ENCODE measurements around the gene SMC5. TPM values are rescaled to one million over a fixed set of nuclear protein-coding genes. Genes with fewer than 3 reads are reported as not detected.

Gene SMC5
- total and polyA plus RNA-seq, 2 of the 8 experiments (the other 6 are each of a cell fraction or from before 2014, with no cell fraction given): 4.5 to 22.6 TPM

GRCh38 chr9:70220216-70220615 lies 38.6 kb upstream of the SMC5 start:
- no peak overlapping the region for H3K18ac ChIP-seq (ENCODE audit: extremely low read depth, low read length)
- no peak overlapping the region for H4K8ac ChIP-seq (ENCODE audit: extremely low read depth, insufficient read depth, low read length)
- H4K91ac ChIP-seq (replicated peaks; ENCODE audit: insufficient read length, low read length): no peak overlapping the region
- no peak overlapping the region for H2BK20ac ChIP-seq (ENCODE audit: low read length)
- H3K14ac ChIP-seq (ENCODE audit: insufficient read length): no peak overlapping the region
- no peak overlapping the region for H3K56ac ChIP-seq (replicated peaks; ENCODE audit: insufficient read length, low read depth, low read length)
- no peak for DNase-seq (ENCODE audit: low read depth in 1 of 2, low spot score in 2 of 2)
- POLR2A ChIA-PET (ENCODE audit: partially characterized antibody): interaction anchor here (0.5 kb wide), 1 partner anchor 38 kb away, joined by 3 read pairs; no protein-coding TSS in a partner anchor
- H3K9ac ChIP-seq (replicated peaks in 1 of 4; ENCODE audit: extremely low read depth in 1 of 4, low read depth in 3 of 4, low read length in 3 of 4): no peak overlapping the region
- TF ChIP-seq TAF1 (IDR thresholded peaks at IDR 0.05; ENCODE audit: low read depth, low read length): no peak
- no peak for TF ChIP-seq CBX8 (IDR thresholded peaks at IDR 0.05; ENCODE audit: borderline replicate concordance, low read depth, low read length)
- no peak for TF ChIP-seq BACH1 (IDR thresholded peaks at IDR 0.05; ENCODE audit: low read length)
- TF ChIP-seq USF2 (IDR thresholded peaks at IDR 0.05; ENCODE audit: low read length): no peak
- no peak for TF ChIP-seq SP1 (IDR thresholded peaks at IDR 0.05; ENCODE audit: low read depth, low read length)
- no peak overlapping the region for H4K5ac ChIP-seq (ENCODE audit: insufficient read length, low read depth, low read length)
- H2BK15ac ChIP-seq (ENCODE audit: low read length): no peak overlapping the region
- no peak overlapping the region for H3K4me2 ChIP-seq (ENCODE audit: insufficient read depth in 1 of 2, low read depth in 2 of 2, low read length in 2 of 2)
- no peaks in the 10 kb centered on the region for H4K20me1 ChIP-seq (replicated peaks in 1 of 2; ENCODE audit: control insufficient read depth in 1 of 2, insufficient read depth in 2 of 2, low read length in 2 of 2)
- H3K27me3 ChIP-seq (replicated peaks in 1 of 4; ENCODE audit: control insufficient read depth in 3 of 4, extremely low read depth in 1 of 4, insufficient read depth in 3 of 4, low read length in 3 of 4): no peaks in the 10 kb centered on the region
- 81% methylated on average over 2 of the region's 2 CpGs; no CpG with 5 or more reads in 1 of the 2 experiments for WGBS, 2 experiments (ENCODE audit: extremely low coverage in 1 of 2, insufficient coverage in 1 of 2, insufficient read length in 1 of 2, insufficient replicate concordance in 2 of 2, low coverage in 1 of 2, low lambda C conversion rate in 2 of 2, missing lambda C conversion rate in 1 of 2)
- H2BK5ac ChIP-seq (ENCODE audit: low read depth, low read length): no peak overlapping the region
- no peaks in the 10 kb centered on the region for H3K23me2 ChIP-seq (ENCODE audit: low read depth, low read length)
- H2AK5ac ChIP-seq (ENCODE audit: low read depth, low read length): no peak overlapping the region
- no peak overlapping the region for H2AFZ ChIP-seq (ENCODE audit: low read length)
- H3K79me1 ChIP-seq (ENCODE audit: low read depth, low read length): no peaks in the 10 kb centered on the region
- no peaks in the 10 kb centered on the region for H3K9me3 ChIP-seq (ENCODE audit: insufficient read depth in 2 of 2, low read depth in 1 of 2, low read length in 1 of 2)
- FAIRE-seq: no peak
- H3K4me1 ChIP-seq (replicated peaks in 1 of 4; ENCODE audit: control insufficient read depth in 3 of 4, insufficient read depth in 4 of 4, low read length in 3 of 4): no peaks in the 10 kb centered on the region; a peak in 2 of 7 replicates
- H3K4ac ChIP-seq (replicated peaks; ENCODE audit: insufficient read length, low read depth, low read length): no peak overlapping the region
- no peak overlapping the region for H2BK120ac ChIP-seq (replicated peaks; ENCODE audit: low read depth, low read length)
- H3K23ac ChIP-seq (ENCODE audit: insufficient read length): no peak overlapping the region
- no peak overlapping the region for H3K4me3 ChIP-seq (ENCODE audit: extremely low read depth in 1 of 4, insufficient read depth in 2 of 4, low read depth in 3 of 4, low read length in 4 of 4)
- no peak overlapping the region for H2BK12ac ChIP-seq (ENCODE audit: low read depth, low read length)
- no peak overlapping the region for H3K27ac ChIP-seq (ENCODE audit: low read depth, low read length)
- H3K79me2 ChIP-seq (ENCODE audit: control insufficient read depth in 1 of 2, insufficient read depth in 2 of 2, low read length in 2 of 2): no peaks in the 10 kb centered on the region
- CTCF ChIA-PET (ENCODE audit: partially characterized antibody): interaction anchor here (0.5 to 1.1 kb wide), 2 partner anchors 72 to 186 kb away, joined by 3 read pairs; no protein-coding TSS in a partner anchor
- H3K36me3 ChIP-seq (ENCODE audit: control insufficient read depth in 2 of 4, insufficient read depth in 4 of 4, low read length in 3 of 4): no peaks in the 10 kb centered on the region
